Pancreas (tissue), 10 donors: ENCODE data around the gene TICAM2. TPM values are rescaled to one million over a fixed set of nuclear protein-coding genes. Genes with fewer than 3 reads are reported as not detected.

Experiments
- ATAC-seq, 4 donors: fragments of 200-7000 bp; cut with Tn5 transposase; one replicate each; pipeline versions ENCODE4 v1.8.0 to v1.9.1; 2020; ENCODE audit warnings: mild to moderate bottlenecking in 4 of 4, moderate library complexity in 4 of 4
- DNase-seq, 6 donors: peaks; one replicate each; pipeline ENCODE4 v3.0.0-alpha.2; 2020
- FAIRE-seq: peaks from 2 replicates; lab custom pipeline; 2012; peaks lifted over from hg19 to GRCh38; lab: Jason Lieb, UNC
- H3K27ac ChIP-seq, 4 donors: fragments of 200-600 bp; sonication (generic); 1 replicate in 3 of 4; 2 replicates in 1 of 4; pipeline versions ENCODE4 v1.5.0 to v1.8.0; 2020
- H3K27me3 ChIP-seq, 4 donors: fragments of 200-600 bp; one replicate each; pipeline ENCODE4 v1.8.0; 2021
- H3K36me3 ChIP-seq, 3 donors: fragments of 200-600 bp; sonication (generic) in 1 of 3; one replicate each; pipeline versions ENCODE4 v1.5.0 to v1.8.0; 2020 to 2021
- H3K4me1 ChIP-seq, 3 donors: fragments of 200-600 bp; one replicate each; pipeline ENCODE4 v1.8.0; 2021
- H3K4me3 ChIP-seq, 4 donors: fragments of 200-600 bp; sonication (generic) in 2 of 4; one replicate each; pipeline versions ENCODE4 v1.5.0 to v1.8.0; 2020 to 2021
- H3K9me3 ChIP-seq, 4 donors: fragments of 200-600 bp; one replicate each; pipeline ENCODE4 v1.8.0; 2021
- WGBS, 2 donors: extraction: QIAGEN DNeasy Blood & Tissue Kit; methylation state at CpG; one replicate each; pipeline ENCODE4 v1.1.7; 2013; 5-methylcytosine and 5-hydroxymethylcytosine counted together
- intact Hi-C, 3 donors: fragments of 100-400 bp; cut with DNase I; formaldehyde crosslinking; loops; one replicate each; pipeline versions ENCODE4 v1.11.1 to v1.14.2; 2022
- polyA plus RNA-seq, 2 donors: library from polyadenylated mRNA; stranded (reverse); fragments of 200-250 nt; gene quantifications; one replicate each; pipeline ENCODE4 v1.2.3, GENCODE V29; 2013
- total RNA-seq, 6 donors: library from RNA; stranded (reverse); fragmentation: NEBNext Ultra II Directional in 4 of 6; extraction: Animal tissue kit (Norgen Biotek cat#: 25700) in 4 of 6; gene quantifications; one replicate each; pipeline versions ENCODE4 v1.2.1 to v1.2.4, GENCODE V29; 2021 to 2023
- TF ChIP-seq, protein P1 (sequence below), 4 donors: fragments of 200-600 bp; sonication (generic) in 3 of 4; IDR thresholded peaks; one replicate each; pipeline versions ENCODE4 v1.5.0 to v1.8.0; 2021; ENCODE audit warnings: antibody characterized with exemption in 4 of 4
- donor health status: healthy with polysubstance abuse.
- donor health status: DM: no; HTN: no; CAD: no; lungs with moderate emphysema.
- donor health status: DM: no; HTN: no; CAD: no.
- donor health status: control.
- donor health status: control.
- donor health status: Bipolar disorder and iron deficiency.
- donor health status: DM: yes; HTN: yes; CAD: no.
- donor health status: DM: no; HTN: no; CAD: no.
- donor health status: DM: no; HTN: no; CAD: no.
- donor health status: DM: yes; HTN: yes; CAD: no.

TICAM2 gene
- total and polyA plus RNA-seq, 8 donors, result 1.4 to 3.4 (median 2.0) TPM

GRCh38 chr5:115556276-115556675, 46.0 kb downstream of the TICAM2 start:
- FAIRE-seq (no peak), ATAC-seq (no peak), DNase-seq (no peak)
- 94 to 98% methylated on average over 2 of the region's 2 CpGs for WGBS, 2 donors
- H3K4me3 ChIP-seq, result no peak overlapping the region
- H3K36me3 ChIP-seq, result no peaks in the 10 kb centered on the region
- no peaks in the 10 kb centered on the region for H3K27me3 ChIP-seq
- H3K27ac ChIP-seq, result no peak overlapping the region
- TF ChIP-seq, protein P1, sequence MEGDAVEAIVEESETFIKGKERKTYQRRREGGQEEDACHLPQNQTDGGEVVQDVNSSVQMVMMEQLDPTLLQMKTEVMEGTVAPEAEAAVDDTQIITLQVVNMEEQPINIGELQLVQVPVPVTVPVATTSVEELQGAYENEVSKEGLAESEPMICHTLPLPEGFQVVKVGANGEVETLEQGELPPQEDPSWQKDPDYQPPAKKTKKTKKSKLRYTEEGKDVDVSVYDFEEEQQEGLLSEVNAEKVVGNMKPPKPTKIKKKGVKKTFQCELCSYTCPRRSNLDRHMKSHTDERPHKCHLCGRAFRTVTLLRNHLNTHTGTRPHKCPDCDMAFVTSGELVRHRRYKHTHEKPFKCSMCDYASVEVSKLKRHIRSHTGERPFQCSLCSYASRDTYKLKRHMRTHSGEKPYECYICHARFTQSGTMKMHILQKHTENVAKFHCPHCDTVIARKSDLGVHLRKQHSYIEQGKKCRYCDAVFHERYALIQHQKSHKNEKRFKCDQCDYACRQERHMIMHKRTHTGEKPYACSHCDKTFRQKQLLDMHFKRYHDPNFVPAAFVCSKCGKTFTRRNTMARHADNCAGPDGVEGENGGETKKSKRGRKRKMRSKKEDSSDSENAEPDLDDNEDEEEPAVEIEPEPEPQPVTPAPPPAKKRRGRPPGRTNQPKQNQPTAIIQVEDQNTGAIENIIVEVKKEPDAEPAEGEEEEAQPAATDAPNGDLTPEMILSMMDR (IDR thresholded peaks at IDR 0.05), result no peak
- intact Hi-C loops, result no loop called here
- peaks cover 12 to 23% (median 17%) of the 10 kb centered on the region in 3 donors for H3K4me1 ChIP-seq
- H3K9me3 ChIP-seq, result no peaks in the 10 kb centered on the region

GRCh38 chr5:115555084-115555633, 47.1 kb downstream of the TICAM2 start:
- ATAC-seq (no peak), FAIRE-seq (no peak)

DNA sequence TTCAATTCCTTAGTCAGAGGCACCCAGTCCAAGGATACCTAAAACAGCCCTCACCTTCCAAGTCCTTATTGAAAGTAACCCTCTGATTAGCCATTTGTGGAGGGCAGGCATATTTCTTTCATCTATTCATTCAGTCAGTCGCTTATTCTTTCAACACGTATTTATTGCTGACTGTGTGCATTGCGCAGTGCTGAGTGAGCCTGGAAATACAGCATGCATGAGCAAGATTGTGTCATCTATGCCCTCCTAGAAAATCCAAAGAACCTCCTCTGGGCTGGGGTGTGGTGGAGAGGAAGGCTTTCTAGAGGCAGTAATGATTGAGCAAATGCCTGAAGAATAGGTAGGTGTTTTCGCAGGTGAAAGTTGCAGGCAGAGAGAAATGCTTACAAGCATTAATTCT, 49.2 kb downstream of the TICAM2 start:
- FAIRE-seq (no peak), DNase-seq (no peak), ATAC-seq (no peak)
- Histone ChIP-seq H3K27ac (no peak overlapping the region), H3K4me3 (no peak overlapping the region), H3K36me3 (no peaks in the 10 kb centered on the region), H3K9me3 (no peaks in the 10 kb centered on the region), H3K4me1 (peaks cover 6 to 16% (median 12%) of the 10 kb centered on the region in 3 donors), H3K27me3 (no peaks in the 10 kb centered on the region)
- WGBS, 2 donors, result 87 to 94% methylated on average over 4 of the region's 4 CpGs
- intact Hi-C loops, result no loop called here
- TF ChIP-seq, protein P1 (IDR thresholded peaks at IDR 0.05), result no peak

More at GRCh38 chr5:115555084-115555633, 47.1 kb downstream of the TICAM2 start:
- 88 to 93% methylated on average over 4 of the region's 4 CpGs for WGBS, 2 donors
- TF ChIP-seq, protein P1 (IDR thresholded peaks at IDR 0.05), result no peak
- Histone ChIP-seq H3K27ac (no peak overlapping the region), H3K4me1 (peaks cover 12 to 27% (median 17%) of the 10 kb centered on the region in 3 donors), H3K27me3 (no peaks in the 10 kb centered on the region), H3K9me3 (no peaks in the 10 kb centered on the region), H3K4me3 (no peak overlapping the region), H3K36me3 (no peaks in the 10 kb centered on the region)
- no peak for DNase-seq
- intact Hi-C loops, result no loop called here

GRCh38 chr5:115551415-115551814, 50.9 kb downstream of the TICAM2 start:
- H3K9me3 ChIP-seq, result no peaks in the 10 kb centered on the region
- intact Hi-C loops, result no loop called here
- peak in 2 of 4 donors; percentile 16 to 32 for ATAC-seq
- FAIRE-seq, result no peak
- H3K27me3 ChIP-seq, result no peaks in the 10 kb centered on the region
- TF ChIP-seq, protein P1 (IDR thresholded peaks at IDR 0.05), result no peak
- peaks cover 0 to 4% (median 0%) of the 10 kb centered on the region in 3 donors for H3K4me1 ChIP-seq
- no peaks in the 10 kb centered on the region for H3K36me3 ChIP-seq
- no peak overlapping the region for H3K4me3 ChIP-seq
- no peak for DNase-seq
- H3K27ac ChIP-seq, result no peak overlapping the region
- WGBS, 2 donors, result 72 to 82% methylated on average over 4 of the region's 4 CpGs

- DNase-seq (no peak), ATAC-seq (no peak), FAIRE-seq (no peak)
- Histone ChIP-seq H3K27ac (no peak overlapping the region), H3K36me3 (no peaks in the 10 kb centered on the region), H3K4me1 (peaks cover 0 to 4% (median 0%) of the 10 kb centered on the region in 3 donors), H3K9me3 (no peaks in the 10 kb centered on the region), H3K4me3 (no peak overlapping the region), H3K27me3 (no peaks in the 10 kb centered on the region)
- WGBS, 2 donors, result 80 to 84% methylated on average over 3 of the region's 3 CpGs
- TF ChIP-seq, protein P1 (IDR thresholded peaks at IDR 0.05), result no peak
- intact Hi-C loops, result no loop called here
Observed at GRCh38 chr5:115549154-115549553, 53.1 kb downstream of the TICAM2 start.
